GM23248 (cell line): ENCODE results near the gene ARRB1. TPM values are rescaled to one million over a fixed set of nuclear protein-coding genes. Genes with fewer than 3 reads are reported as not detected.

Experiments used
- DNase-seq: peaks from one replicate; pipeline ENCODE4 v3.0.0-alpha.2; 2015
- H2AFZ ChIP-seq: fragments of 200-600 bp; sonication (generic); 2 replicates; pipeline ENCODE4 v1.6.1; 2016; ENCODE audit warnings: antibody characterized with exemption
- H3F3A ChIP-seq: fragments of 200-600 bp; sonication (generic); 2 replicates; pipeline ENCODE4 v1.6.1; 2016; ENCODE audit warnings: mild to moderate bottlenecking, antibody characterized with exemption, mixed run types; ENCODE audit not compliant: insufficient read depth
- H3K27ac ChIP-seq: fragments of 200-600 bp; sonication (generic); 2 replicates; pipeline ENCODE4 v1.5.1; 2016; ENCODE audit warnings: mild to moderate bottlenecking
- H3K27me3 ChIP-seq: fragments of 200-600 bp; sonication (generic); replicated peaks from 2 replicates; pipeline ENCODE4 v1.6.1; 2016; ENCODE audit warnings: mild to moderate bottlenecking; ENCODE audit not compliant: insufficient read depth
- H3K36me3 ChIP-seq: fragments of 200-600 bp; sonication (generic); 2 replicates; pipeline ENCODE4 v1.6.1; 2016; ENCODE audit warnings: low read depth, mild to moderate bottlenecking
- H3K4me1 ChIP-seq: fragments of 200-600 bp; sonication (generic); 2 replicates; pipeline ENCODE4 v1.6.1; 2016; ENCODE audit warnings: mild to moderate bottlenecking; ENCODE audit not compliant: insufficient read depth
- H3K4me2 ChIP-seq: fragments of 200-600 bp; sonication (generic); one replicate; pipeline ENCODE4 v1.6.1; 2016; ENCODE audit warnings: mild to moderate bottlenecking; ENCODE audit not compliant: unreplicated experiment
- H3K4me3 ChIP-seq: fragments of 200-600 bp; sonication (generic); 2 replicates; pipeline ENCODE4 v1.5.1; 2016; ENCODE audit warnings: mild to moderate bottlenecking
- H3K79me2 ChIP-seq: fragments of 200-600 bp; sonication (generic); 2 replicates; pipeline ENCODE4 v1.6.1; 2016; ENCODE audit warnings: mild to moderate bottlenecking; ENCODE audit not compliant: insufficient read depth
- H3K9ac ChIP-seq: fragments of 200-600 bp; sonication (generic); 2 replicates; pipeline ENCODE4 v1.6.1; 2016; ENCODE audit warnings: mild to moderate bottlenecking
- H3K9me2 ChIP-seq: fragments of 200-600 bp; sonication (generic); 2 replicates; pipeline ENCODE4 v1.6.1; 2016; ENCODE audit warnings: mixed run types, mild to moderate bottlenecking, moderate library complexity; ENCODE audit not compliant: insufficient read depth
- H3K9me3 ChIP-seq: fragments of 200-600 bp; sonication (generic); one replicate; pipeline ENCODE4 v1.6.1; 2017; ENCODE audit warnings: low read depth
- H4K20me1 ChIP-seq: fragments of 200-600 bp; sonication (generic); 2 replicates; pipeline ENCODE4 v1.6.0; 2016; ENCODE audit not compliant: insufficient read depth
- EZH2 ChIP-seq: fragments of 200-600 bp; sonication (generic); IDR thresholded peaks from 2 replicates; pipeline ENCODE4 v1.6.1; 2018; ENCODE audit warnings: antibody characterized with exemption, mild to moderate bottlenecking; ENCODE audit not compliant: insufficient read depth, poor library complexity, severe bottlenecking
- EZH2phosphoT487 ChIP-seq: fragments of 200-600 bp; sonication (generic); IDR thresholded peaks from 2 replicates; pipeline ENCODE4 v1.6.1; 2018; ENCODE audit warnings: antibody characterized with exemption, moderate library complexity, mild to moderate bottlenecking, low read depth; ENCODE audit not compliant: insufficient read depth
- WGBS, 2 experiments: methylation state at CpG; one replicate each; pipeline ENCODE4 v1.1.6; 2015 to 2017; ENCODE audit warnings: low lambda C conversion rate in 2 of 2, low coverage in 1 of 2; ENCODE audit errors: missing lambda C conversion rate in 2 of 2; 5-methylcytosine and 5-hydroxymethylcytosine counted together
- in situ Hi-C: fragments of 300-500 bp; cut with MboI; formaldehyde crosslinking; loops from 2 replicates; pipeline ENCODE4 v1.15.0; 2020
- polyA plus RNA-seq: library from polyadenylated mRNA; unstranded; fragments of >200 nt; fragmentation: Nextera tagmentation; extraction: Ambion mirVana; gene quantifications from 2 replicates; pipeline ENCODE4 v1.2.1, GENCODE V29; 2016
- total RNA-seq: library from RNA; depleted of rRNA; stranded (reverse); fragments of >200 nt; shearing (Covaris generic); gene quantifications from 2 replicates; pipeline ENCODE4 v1.2.3, GENCODE V29; 2014

ARRB1 gene
- total and polyA plus RNA-seq, 2 experiments from 2014 or later, result 2.0 to 3.1 TPM

GRCh38 chr11:75298976-75299260 lies 52.5 kb downstream of the ARRB1 start:
- Histone ChIP-seq H3K36me3 (no peaks in the 10 kb centered on the region), H3K27ac (no peak overlapping the region), H3K27me3 (no peaks in the 10 kb centered on the region), H3F3A (no peaks in the 10 kb centered on the region), H3K4me2 (no peak overlapping the region), H3K9ac (no peak overlapping the region), H4K20me1 (no peaks in the 10 kb centered on the region), H3K4me3 (no peak overlapping the region), H3K9me3 (no peaks in the 10 kb centered on the region), H3K4me1 (no peaks in the 10 kb centered on the region), H3K79me2 (no peaks in the 10 kb centered on the region), H2AFZ (no peak overlapping the region), H3K9me2 (no peaks in the 10 kb centered on the region)
- in situ Hi-C loops, result no loop called here
- DNase-seq, result no peak
- TF ChIP-seq EZH2phosphoT487, result no peak
- TF ChIP-seq EZH2, result no peak

GRCh38 chr11:75298191-75298975 lies 53.1 kb downstream of the ARRB1 start:
- H3K27ac ChIP-seq, result no peak overlapping the region
- no peak overlapping the region for H3K4me2 ChIP-seq
- no peaks in the 10 kb centered on the region for H3K9me2 ChIP-seq
- no peaks in the 10 kb centered on the region for H3K79me2 ChIP-seq
- no peaks in the 10 kb centered on the region for H3K27me3 ChIP-seq
- H3K9ac ChIP-seq, result no peak overlapping the region
- no peaks in the 10 kb centered on the region for H3K36me3 ChIP-seq
- no peak overlapping the region for H2AFZ ChIP-seq
- no peaks in the 10 kb centered on the region for H4K20me1 ChIP-seq
- no peaks in the 10 kb centered on the region for H3F3A ChIP-seq
- no peak overlapping the region for H3K4me3 ChIP-seq
- no peak for TF ChIP-seq EZH2
- TF ChIP-seq EZH2phosphoT487, result no peak
- WGBS, 2 experiments, result 74 to 81% methylated on average over 4 of the region's 4 CpGs
- no peaks in the 10 kb centered on the region for H3K4me1 ChIP-seq
- DNase-seq, result no peak
- H3K9me3 ChIP-seq, result no peaks in the 10 kb centered on the region
- in situ Hi-C loops, result no loop called here

GRCh38 chr11:75293903-75294302 lies 57.6 kb downstream of the ARRB1 start:
- no peak overlapping the region for H3K4me3 ChIP-seq
- no peak overlapping the region for H2AFZ ChIP-seq
- H3K79me2 ChIP-seq, result no peaks in the 10 kb centered on the region
- DNase-seq, result no peak
- no peak overlapping the region for H3K4me2 ChIP-seq
- H3F3A ChIP-seq, result no peaks in the 10 kb centered on the region
- no peak overlapping the region for H3K27ac ChIP-seq
- no peaks in the 10 kb centered on the region for H3K9me3 ChIP-seq
- no peaks in the 10 kb centered on the region for H3K9me2 ChIP-seq
- 76 to 89% methylated on average over 2 of the region's 2 CpGs for WGBS, 2 experiments
- no peaks in the 10 kb centered on the region for H4K20me1 ChIP-seq
- no peaks in the 10 kb centered on the region for H3K27me3 ChIP-seq
- no peaks in the 10 kb centered on the region for H3K36me3 ChIP-seq
- H3K9ac ChIP-seq, result no peak overlapping the region
- in situ Hi-C loops, result no loop called here
- TF ChIP-seq EZH2, result no peak
- TF ChIP-seq EZH2phosphoT487, result no peak
- H3K4me1 ChIP-seq, result no peaks in the 10 kb centered on the region

GRCh38 chr11:75292943-75293342 lies 58.5 kb downstream of the ARRB1 start:
- H3K9me3 ChIP-seq, result no peaks in the 10 kb centered on the region
- 98 to 100% methylated on average over 3 of the region's 3 CpGs for WGBS, 2 experiments
- TF ChIP-seq EZH2, result no peak
- TF ChIP-seq EZH2phosphoT487, result no peak
- no peaks in the 10 kb centered on the region for H3K27me3 ChIP-seq
- H3K79me2 ChIP-seq, result no peaks in the 10 kb centered on the region
- no peak overlapping the region for H3K9ac ChIP-seq
- H3K4me1 ChIP-seq, result no peaks in the 10 kb centered on the region
- DNase-seq, result no peak
- no peaks in the 10 kb centered on the region for H3F3A ChIP-seq
- in situ Hi-C loops, result no loop called here
- no peak overlapping the region for H3K27ac ChIP-seq
- H3K36me3 ChIP-seq, result no peaks in the 10 kb centered on the region
- H3K4me2 ChIP-seq, result no peak overlapping the region
- H4K20me1 ChIP-seq, result no peaks in the 10 kb centered on the region
- no peak overlapping the region for H2AFZ ChIP-seq
- no peaks in the 10 kb centered on the region for H3K9me2 ChIP-seq
- no peak overlapping the region for H3K4me3 ChIP-seq

- Histone ChIP-seq H2AFZ (no peak overlapping the region), H3K36me3 (no peaks in the 10 kb centered on the region), H3K27ac (no peak overlapping the region), H3F3A (no peaks in the 10 kb centered on the region), H4K20me1 (no peaks in the 10 kb centered on the region), H3K9ac (no peak overlapping the region), H3K27me3 (no peaks in the 10 kb centered on the region), H3K79me2 (no peaks in the 10 kb centered on the region), H3K4me2 (no peak overlapping the region), H3K4me1 (no peaks in the 10 kb centered on the region), H3K9me2 (no peaks in the 10 kb centered on the region), H3K4me3 (no peak overlapping the region), H3K9me3 (no peaks in the 10 kb centered on the region)
- in situ Hi-C loops, result no loop called here
- TF ChIP-seq EZH2, result no peak
- TF ChIP-seq EZH2phosphoT487, result no peak
- no peak for DNase-seq
- WGBS, 2 experiments, result 98% methylated on average over 6 of the region's 6 CpGs
Observed at GRCh38 chr11:75291741-75292140, 59.7 kb downstream of the ARRB1 start.
